Ramos (cell line): ENCODE measurements around the gene SYT14.
"Not testable (repeated sequence)": the region's sequence is repeated elsewhere in the genome, so short reads cannot be mapped to it uniquely, and the experiment has no call there.

Experiments
- in situ Hi-C: fragments of 300-500 bp; cut with MboI; formaldehyde crosslinking; loops from one replicate; pipeline ENCODE4 v1.14.3; 2022; ENCODE audit warnings: low sequenced_read_pairs; ENCODE audit not compliant: unreplicated experiment

The SYT14 gene

DNA sequence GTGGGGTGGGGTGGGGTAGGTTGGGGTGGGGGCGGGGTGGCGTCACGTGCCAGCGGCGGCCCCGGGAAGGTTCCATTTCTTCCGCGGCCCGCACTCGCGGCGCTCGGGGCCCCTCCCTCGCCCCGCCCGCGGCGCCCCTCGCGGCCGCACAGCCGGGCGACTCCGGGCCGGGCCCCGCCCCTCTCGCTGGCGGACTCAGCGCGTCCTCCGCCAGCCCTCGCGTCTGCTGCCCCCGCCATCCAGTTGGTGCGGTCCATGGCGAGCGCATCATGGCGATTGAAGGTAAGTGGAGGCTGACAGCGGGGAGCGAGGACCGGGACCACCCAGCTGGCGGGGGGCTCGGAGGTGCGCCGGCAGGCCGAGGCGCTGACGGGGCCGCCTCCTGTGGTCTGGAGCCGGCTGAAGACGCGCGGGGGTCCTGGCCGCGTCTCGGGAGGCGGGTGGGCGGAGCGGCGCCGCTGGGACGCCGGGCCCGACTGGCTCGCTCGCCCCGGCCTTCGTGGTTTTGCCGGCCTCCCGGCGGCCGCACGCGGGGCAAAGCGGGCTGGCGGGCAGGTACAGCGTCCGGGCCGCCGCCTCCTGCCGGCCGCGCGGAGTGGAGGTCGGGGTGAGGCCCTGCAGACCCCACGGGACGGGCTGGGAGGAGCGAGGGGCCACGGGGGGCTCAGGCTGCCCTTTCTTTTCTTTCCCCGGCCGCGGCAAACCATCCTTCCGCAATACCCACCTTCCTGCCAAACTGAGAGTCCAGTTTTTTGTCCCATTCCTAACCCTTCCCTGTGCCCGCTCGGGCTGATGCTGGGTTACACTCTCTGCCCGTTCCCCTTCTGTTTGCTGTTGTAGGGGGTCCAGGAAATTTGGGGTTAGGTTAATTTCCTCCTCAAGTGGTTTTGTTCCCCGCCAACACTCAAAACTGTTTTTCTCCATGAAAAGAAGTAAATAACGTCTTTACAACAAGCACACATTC is at the start of gene SYT14:
SYT14 (plus strand) TSS at position 222 of the 964 bp plus-strand sequence; CDS start at position 270, 48 bp downstream.
- in situ Hi-C loops, result no loop called here

DNA sequence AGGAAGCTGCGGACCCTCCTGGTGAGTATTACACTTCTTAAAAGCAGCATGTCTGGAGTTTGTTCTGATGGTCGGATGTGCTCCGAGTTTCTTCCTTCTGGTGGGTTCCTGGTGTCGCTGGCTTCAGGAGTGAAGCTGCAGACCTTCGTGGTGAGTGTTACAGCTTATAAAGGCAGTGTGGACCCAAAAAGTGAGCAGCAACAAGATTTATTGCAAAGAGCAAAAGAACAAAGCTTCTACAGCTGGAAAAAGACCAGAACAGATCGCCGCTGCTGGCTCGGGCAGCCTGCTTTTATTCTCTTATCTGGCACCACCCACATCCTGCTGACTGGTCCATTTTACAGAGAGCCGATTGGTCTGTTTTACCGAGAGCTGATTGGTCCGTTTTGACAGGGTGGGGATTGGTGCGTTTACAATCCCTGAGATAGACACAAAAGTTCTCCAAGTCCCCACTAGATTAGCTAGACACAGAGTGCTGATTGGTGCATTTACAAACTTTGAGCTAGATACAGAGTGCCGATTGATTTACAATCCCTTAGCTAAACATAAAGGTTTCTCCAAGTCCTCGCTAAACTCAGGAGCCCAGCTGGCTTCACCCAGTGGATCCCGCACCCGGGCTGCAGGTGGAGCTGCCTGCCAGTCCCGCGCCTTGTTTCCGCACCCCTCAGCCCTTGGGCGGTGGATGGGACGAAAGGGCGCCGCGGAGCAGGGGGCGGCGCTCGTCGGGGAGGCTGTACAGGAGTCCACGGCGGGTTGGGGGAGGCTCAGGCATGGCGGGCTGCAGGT is 49.5 kb upstream of the SYT14 start:
- in situ Hi-C loops, result not testable (repeated sequence)

DNA sequence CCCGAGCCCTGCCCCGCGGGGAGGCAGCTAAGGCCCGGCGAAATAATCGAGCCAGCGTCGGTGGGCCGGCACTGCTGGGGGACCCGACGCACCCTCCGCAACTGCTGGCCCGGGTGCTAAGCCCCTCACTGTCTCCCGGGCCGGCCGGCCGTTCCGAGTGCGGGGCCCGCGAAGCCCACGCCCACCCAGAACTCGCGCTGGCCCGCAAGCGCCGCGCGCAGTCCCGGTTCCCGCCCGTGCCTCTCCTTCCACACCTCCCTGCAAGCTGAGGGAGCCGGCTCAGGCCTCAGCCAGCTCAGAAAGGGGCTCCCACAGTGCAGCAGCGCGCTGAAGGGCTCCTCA is 49.0 kb upstream of the SYT14 start:
- in situ Hi-C loops, result no loop called here

DNA sequence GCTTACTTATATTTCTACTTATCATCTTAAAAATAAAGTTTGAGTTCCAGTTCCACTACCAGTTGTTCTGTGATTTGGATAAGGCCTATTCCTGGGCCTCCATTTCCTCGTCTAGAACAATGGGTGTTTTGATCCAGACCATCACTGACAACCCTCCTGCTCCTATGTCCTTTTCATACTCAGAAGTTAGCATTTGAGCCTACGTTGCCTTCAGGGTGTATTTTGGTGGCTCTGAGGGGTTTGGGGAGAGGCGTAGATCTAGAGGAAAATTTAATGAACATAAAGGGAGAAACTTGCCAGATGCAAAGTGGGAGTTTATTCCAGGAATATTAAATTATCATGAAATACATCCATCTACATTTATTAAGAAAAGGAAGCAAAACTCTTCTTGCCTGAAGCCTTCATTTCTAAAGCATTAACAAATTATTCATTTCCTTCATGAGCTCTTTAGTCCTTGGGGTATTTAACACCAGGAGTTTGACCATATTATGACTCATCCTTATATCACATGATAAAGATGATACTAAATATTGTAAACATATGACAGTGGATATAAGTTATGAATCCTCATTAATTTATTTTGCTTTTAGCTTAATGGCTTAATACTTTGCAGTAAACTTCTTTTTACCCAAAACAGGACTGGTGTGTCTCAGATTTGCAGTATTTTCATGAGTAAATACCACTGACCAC is 47.2 kb upstream of the SYT14 start:
- in situ Hi-C loops, result no loop called here

DNA sequence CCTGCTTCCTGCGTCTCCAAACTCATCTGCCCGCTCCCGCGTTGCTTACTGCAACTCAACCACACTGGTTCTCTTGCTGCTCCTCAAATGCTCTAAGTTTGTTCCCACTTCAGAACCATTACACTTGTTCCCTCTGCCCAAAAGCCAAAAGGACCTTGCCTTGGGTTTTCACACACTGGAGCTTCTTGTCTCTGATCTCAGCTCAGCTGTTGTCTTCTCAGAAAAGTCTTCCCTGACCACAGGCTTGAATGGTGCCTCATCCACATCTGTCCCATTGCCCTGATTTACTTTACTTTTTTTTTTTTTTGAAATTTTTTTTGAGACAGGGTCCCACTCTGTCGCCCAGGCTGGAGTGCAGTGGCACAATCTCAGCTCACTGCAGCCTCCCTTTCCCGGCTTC is 44.3 kb upstream of the SYT14 start:
- in situ Hi-C loops, result no loop called here

DNA sequence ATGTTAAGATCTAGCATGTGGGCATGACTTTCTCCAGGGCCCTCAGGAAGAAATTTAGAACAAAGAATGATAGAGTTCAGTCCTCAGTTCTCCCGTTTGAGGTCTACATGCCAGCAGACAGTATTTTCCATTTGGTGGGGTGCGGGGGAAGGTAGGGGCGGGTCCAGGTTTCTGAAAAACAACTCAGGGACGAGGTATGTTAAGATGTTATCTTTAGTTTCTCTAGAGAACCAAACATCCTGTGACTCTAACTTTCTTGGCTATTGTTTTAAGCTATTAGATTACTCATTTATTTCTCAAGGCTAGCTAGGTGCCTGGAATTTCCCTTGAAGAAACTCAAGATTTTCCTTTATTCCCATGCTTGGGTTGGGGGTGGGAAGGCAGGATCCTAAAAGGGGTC is 42.3 kb upstream of the SYT14 start:
- in situ Hi-C loops, result no loop called here

DNA sequence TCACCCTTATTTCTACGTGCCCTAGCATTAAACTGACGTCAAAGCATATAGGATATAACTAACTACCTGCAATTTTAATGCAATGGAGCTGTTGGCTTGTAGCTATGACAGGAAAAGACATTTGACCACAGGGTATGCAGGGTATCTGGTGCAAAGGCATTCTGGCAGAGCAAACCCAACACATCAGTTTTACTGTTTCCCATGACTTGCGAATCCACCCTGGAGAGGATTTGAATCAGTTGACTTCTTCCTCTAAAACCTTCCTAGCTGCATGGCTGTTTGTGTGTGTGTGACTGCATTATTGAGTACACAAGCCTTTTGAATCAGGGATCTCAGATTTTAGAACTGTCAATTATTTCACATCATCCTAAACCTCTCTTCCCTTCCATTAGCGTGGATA is 41.7 kb upstream of the SYT14 start:
- in situ Hi-C loops, result no loop called here

DNA sequence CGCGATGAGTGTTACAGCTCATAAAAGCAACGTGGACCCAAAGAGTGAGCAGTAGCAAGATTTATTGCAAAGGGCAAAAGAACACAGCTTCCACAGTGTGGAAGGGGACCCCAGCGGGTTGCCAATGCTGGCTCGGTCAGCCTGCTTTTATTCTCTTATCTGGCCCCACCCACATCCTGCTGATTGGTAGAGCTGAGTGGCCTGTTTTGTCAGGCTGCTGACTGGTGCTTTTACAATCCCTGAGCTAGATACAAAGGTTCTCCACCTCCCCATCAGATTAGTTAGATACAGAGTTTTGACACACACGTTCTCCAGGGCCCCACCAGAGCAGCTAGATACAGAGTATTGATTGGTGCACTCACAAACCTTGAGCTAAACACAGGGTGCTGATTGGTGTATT is 39.7 kb upstream of the SYT14 start:
- in situ Hi-C loops, result not testable (repeated sequence)

DNA sequence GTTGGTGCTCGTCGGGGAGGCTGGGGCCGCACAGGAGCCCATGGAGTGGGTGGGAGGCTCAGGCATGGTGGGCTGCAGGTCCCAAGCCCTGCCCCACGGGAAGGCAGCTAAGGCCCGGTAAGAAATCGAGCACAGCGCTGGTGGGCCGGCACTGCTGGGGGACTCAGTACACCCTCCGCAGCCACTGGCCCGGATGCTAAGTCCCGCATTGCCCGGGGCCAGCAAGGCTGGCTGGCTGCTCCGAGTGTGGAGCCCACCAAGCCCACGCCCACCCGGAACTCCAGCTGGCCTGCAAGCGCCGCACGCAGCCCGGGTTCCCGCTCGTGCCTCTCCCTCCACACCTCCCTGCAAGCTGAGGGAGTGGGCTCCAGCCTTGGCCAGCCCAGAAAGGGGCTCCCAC is 39.2 kb upstream of the SYT14 start:
- in situ Hi-C loops, result not testable (repeated sequence)

DNA sequence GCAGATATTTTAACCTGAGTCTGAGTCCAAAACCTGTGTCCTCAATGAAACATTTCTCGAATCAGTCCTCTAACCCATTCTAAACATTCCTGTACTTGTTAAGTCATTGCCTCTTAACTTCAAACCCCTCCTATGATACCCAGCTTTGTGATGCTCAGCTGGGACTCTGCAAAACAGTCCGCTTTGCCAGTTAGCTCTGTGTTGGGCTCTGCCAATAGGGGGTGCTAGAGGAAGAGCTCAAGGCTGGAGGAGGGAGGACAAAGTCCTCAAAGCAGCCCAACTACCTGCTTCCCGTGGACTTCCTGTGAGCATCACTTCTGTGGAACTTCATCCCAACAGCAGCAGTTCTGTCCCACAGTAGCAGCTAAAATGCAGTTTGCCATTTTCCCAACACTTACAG is 38.1 kb upstream of the SYT14 start:
- in situ Hi-C loops, result no loop called here

DNA sequence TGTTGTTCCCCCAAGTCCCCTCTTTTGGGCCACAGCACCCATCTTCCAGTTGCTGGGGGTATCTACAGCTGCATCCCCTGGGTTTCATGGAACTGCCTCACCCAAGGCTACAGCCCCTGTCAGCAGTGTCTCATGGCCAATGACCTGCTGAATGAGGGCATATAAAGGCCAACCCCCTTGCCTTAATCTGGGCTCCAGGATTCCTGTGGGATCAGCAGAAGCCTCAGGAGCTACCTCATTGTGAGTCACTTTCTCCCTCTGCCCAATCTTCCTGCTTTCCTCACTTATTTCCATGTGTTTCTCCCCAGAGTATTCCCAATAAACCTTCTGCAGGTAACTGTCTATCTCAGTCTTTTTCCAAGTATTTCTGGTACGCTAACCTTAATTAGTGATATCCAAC is 37.3 kb upstream of the SYT14 start:
- in situ Hi-C loops, result no loop called here

DNA sequence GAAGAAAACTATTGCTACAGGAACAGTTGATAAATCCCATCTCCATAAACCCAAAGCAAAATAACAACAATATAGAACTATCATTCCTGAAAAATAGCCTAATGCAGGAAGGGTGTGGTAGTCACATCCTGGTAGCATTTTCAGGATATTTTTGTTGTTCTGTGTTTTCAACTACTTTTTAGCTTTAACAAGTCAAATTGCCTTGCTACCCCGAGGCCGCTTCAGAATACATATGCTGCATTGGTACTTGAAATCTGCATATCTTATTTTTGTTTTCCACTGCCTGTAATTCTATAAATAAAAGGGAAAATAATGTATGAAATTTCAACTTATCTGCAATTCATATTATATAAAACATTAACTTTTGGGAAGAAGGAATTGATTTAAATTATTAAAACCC is 36.8 kb upstream of the SYT14 start:
- in situ Hi-C loops, result no loop called here

DNA sequence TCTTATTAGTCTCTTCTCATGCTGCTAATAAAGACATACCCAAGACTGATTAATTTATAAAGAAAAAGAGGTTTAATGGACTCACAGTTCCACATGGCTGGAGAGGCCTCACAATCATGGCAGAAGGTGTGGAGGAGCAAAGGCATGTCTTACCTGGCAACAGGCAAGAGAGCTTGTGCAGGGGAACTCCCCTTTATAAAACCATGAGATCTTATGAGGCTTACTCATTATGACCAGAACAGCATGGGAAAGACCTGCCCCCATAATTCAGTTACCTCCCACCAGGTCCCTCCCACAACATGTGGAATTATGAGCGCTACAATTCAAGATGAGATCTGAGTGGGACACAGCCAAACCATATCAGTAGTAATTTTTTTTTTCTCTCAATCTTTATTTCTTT is 33.2 kb upstream of the SYT14 start:
- in situ Hi-C loops, result not testable (repeated sequence)

DNA sequence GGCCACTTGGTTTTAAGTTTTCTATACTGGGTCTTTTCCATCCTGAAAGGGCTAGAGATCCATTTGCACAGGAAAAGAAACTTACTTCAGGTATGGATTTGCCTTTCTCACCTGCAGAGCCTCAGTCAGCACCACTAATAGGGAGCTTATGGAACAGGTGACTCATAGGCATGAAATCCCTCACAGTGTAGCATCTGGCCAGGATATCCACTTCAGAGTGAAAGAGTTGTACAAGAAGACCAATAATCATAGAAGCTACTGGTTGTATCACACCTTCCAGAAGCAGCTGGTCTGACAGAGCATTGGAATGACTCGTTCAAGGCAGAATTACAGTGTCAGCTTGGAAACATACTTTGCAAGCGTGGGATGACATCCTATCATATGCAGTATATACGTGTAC is 26.3 kb upstream of the SYT14 start:
- in situ Hi-C loops, result no loop called here

DNA sequence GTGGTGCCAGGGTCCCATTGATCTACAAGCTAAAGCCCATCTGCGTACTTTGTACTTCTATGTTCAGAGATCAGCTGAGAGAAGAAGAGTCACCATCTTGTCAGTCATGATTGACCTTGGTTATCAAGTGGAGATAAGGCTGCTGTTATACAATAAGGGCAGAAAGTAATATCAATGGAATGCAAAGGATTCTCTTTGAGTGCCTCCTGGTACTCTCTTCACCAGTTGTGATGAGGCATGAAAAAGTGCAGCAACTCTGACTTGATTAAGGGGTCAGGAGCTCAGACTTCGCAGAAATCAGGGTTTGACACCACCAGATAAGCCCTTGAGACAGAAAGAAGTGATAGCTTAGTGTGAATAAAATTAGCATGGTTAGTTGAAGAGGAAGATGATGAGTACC is 25.7 kb upstream of the SYT14 start:
- in situ Hi-C loops, result no loop called here

DNA sequence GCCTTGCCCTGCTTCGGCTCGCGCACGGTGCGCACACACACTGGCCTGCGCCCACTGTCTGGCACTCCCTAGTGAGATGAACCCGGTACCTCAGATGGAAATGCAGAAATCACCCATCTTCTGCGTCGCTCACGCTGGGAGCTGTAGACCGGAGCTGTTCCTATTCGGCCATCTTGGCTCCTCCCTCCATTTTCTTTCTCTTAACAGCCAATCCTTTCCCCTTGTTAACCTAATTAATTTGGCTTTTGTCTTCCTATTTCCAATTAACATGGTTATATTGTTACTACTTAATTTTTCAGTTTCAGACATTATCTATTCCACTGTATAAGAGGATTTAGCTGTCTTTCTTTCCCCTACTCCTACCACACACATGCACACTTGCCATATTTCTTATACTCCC is 18.4 kb upstream of the SYT14 start:
- in situ Hi-C loops, result not testable (repeated sequence)

DNA sequence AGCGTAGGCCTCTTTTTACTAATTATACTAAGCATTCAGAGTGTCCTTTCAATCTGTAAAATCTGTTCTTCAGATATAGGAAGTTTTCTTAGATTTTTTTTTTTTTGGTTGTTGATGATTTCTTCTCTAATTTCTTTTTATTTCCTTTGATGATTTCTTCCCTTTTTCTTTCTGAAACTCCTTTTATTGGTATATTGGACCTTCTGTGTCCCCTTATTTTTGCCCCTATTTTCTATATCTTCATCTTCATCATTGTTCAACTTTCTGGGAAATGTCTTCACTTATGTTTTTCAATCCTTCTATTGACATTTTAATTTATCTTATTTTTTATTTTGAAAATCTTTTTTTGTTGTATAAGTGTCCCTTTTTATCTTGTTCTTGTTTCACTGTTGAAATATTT is 17.2 kb upstream of the SYT14 start:
- in situ Hi-C loops, result no loop called here

DNA sequence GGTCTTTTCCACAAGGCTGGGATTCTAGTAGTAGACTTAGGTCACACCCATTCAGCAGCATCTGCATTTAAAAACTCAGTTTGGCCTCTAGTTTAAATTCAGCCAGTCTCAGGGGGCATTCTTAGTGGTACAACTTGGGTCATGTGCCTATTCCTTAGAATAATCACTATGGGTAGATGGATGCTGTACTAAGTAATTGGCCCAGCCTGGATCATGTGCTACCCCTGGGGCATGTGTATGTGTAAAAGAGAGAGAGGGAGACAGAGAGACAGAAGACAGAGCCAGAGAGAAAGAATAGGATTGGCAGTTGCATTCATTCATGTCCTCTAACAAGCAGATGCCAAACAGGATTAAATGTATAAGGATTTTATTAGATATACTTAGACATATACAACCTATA is 13.6 kb upstream of the SYT14 start:
- in situ Hi-C loops, result no loop called here

DNA sequence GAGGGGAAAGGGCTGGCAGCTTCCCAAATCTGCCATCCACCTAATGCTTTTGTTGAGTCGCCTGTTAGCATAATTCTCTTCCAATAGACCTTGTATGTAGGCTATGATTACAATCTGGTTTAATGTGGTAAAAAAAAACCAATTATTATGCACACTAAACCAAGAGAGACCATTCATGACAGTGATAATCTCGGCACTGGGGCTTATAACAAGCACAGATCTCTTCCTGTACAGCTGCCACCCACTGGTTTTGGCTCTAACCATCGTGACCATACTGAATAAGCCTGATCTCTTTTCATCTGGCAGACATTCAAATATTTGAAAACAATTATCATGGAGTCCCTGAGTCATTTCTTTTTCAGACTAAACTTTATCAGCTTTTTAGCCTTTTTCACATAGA is 12.0 kb upstream of the SYT14 start:
- in situ Hi-C loops, result no loop called here

DNA sequence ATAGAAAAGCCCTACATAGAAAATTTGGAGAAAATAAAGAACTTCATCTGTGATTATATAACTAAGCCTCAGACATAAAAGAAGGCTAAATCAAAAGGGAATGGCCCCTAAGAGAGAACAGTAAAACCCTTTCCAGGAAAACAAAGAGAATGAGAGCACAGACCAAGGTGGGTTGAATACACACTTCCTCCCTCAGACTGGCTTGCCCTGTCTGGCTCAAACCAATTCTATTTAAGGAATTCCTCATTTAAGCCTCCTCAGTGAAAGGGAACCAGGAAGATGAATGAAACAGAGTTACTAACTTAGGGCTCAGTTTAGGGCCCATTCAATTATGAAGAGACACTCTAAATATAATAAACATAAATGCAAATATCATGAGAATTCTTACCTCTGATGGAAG is 10.6 kb upstream of the SYT14 start:
- in situ Hi-C loops, result no loop called here

DNA sequence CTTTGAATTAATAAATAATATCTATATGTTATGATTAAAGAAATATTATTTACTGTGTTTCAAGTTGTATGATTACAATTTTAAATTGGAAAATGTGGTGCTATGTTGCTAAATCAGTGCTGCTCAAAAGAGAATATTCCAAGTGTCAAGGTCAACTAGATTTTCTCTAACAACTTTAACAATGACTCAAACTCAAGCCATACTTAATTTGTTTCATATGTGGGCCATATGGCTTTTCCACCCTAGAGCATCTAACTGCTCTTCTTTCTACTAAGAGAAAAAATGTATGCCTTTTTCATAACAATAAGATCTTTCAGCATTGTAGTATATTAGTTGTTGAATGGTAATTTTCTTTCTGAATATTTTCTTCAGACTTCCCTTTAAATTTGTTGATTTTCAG is 8.3 kb upstream of the SYT14 start:
- in situ Hi-C loops, result no loop called here
